C4-2B (cell line): Measurements from ENCODE around the gene BMP4.

ENCODE experiments used
- CTCF ChIP-seq: fragments of 450-650 bp; conservative IDR thresholded peaks from 2 replicates; pipeline ENCODE4 v1.5.1; 2017; ENCODE audit warnings: mild to moderate bottlenecking
- ZFX ChIP-seq: fragments of 450-650 bp; IDR thresholded peaks from 2 replicates; pipeline ENCODE4 v1.6.1; 2017

GRCh38 chr14:53953828-53954550 is 2.6 kb downstream of the BMP4 start:
- TF ChIP-seq CTCF (no peak), ZFX (no peak)
